ENCODE results near the gene RYR1. TPM values are rescaled to one million over a fixed set of nuclear protein-coding genes. Genes with fewer than 3 reads are reported as not detected.
"Not testable (repeated sequence)": the region's sequence is repeated elsewhere in the genome, so short reads cannot be mapped to it uniquely, and the experiment has no call there.

The RYR1 gene
- total RNA-seq, 1 donor from 2014 or later, result 4.5 TPM

DNA sequence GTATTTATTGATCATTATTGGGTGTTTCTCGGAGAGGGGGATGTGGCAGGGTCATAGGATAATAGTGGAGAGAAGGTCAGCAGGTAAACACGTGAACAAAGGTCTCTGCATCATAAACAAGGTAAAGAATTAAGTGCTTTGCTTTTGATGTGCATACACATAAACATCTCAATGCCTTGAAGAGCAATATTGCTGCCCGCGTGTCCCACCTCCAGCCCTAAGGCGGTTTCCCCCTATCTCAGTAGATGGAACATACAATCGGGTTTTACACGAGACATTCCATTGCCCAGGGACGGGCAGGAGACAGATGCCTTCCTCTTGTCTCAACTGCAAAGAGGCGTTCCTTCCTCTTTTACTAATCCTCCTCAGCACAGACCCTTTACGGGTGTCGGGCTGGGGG, 197.8 kb downstream of the RYR1 start:
- FAIRE-seq; DNase-seq (ENCODE audit: low spot score in 2 of 2): not testable (repeated sequence)

DNA sequence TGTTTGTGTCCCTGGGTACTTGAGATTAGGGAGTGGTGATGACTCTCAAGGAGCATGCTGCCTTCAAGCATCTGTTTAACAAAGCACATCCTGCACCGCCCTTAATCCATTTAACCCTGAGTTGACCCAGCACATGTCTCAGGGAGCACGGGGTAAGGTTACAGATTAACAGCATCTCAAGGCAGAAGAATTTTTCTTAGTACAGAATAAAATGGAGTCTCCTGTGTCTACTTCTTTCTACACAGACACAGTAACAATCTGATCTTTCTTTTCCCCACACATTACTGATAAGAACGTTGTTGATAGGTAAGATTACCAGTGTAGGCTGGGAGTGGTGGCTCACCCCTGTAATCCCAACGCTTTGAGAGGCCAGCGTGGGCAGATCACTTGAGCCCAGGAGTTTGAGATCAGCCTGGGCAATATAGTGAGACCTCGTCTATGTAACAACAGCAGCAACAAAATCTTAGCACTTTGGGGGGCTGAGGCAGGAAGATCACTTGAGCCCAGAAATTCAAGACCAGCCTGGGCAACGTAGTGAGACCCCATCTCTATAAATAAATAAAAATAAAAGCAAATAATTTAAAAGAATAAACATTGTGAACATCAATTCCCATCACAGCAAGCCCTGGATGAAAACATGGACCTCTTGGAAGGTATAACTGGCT, 198.5 kb downstream of the RYR1 start:
- FAIRE-seq; DNase-seq (ENCODE audit: low spot score in 2 of 2): not testable (repeated sequence)

DNA sequence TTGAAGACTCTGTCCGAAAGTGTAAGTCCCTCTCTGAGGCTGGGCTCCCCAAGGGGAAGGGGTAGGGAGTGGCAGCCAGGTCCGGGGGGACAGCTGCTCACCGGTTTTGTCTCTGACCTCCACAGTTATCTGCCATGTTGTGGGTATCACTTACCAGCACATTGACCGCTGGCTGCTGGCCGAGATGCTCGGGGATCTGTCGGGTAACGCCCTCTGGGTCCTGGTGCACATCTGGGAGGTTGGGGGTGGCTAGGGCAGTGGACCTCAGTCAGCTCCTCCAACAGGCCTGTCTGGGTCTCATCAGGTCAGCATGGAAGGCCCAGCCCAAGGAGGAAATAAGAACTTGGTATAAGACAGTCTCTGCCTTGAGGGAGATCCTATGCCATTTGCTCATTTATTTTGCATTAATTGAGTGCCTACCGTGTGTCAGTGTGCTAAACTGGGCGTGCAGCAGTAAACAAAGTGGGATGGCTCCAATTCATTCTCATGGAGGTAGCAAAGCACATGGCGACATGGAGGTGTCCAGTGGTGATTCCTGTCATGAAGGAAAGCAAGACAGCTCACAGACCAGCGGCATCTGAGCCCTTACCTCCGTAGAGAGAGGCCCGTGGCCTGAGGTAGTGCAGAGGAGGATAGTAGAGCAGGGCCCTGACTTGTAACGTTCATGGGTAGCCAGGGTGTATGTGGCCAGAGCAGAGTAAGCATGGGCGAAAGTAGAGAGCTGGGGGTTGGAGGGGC, 199.2 kb downstream of the RYR1 start:
- FAIRE-seq (no peak), DNase-seq (ENCODE audit: low spot score in 2 of 2) (no peak)

GRCh38 chr19:38634757-38635482, 201.4 kb downstream of the RYR1 start:
- FAIRE-seq, result no peak

GRCh38 chr19:38635483-38636399, 202.2 kb downstream of the RYR1 start:
- FAIRE-seq (no peak), DNase-seq (ENCODE audit: low spot score in 2 of 2) (no peak)

More at GRCh38 chr19:38634757-38635482, 201.4 kb downstream of the RYR1 start:
- peak in 1 of 2 donors; percentile 78 for DNase-seq (ENCODE audit: low spot score in 2 of 2)

Other genes with a start within 250 kb of the RYR1 start
- gene DPF1, start 209.5 kb upstream of the RYR1 start, total RNA-seq, result 39.9 TPM
- not detected for gene PPP1R14A, start 177.3 kb upstream of the RYR1 start, total RNA-seq
- 104 TPM for gene SPINT2, start 169.1 kb upstream of the RYR1 start, total RNA-seq
- 0.82 TPM for gene C19orf33, start 129.4 kb upstream of the RYR1 start, total RNA-seq
- gene YIF1B, start 117.7 kb upstream of the RYR1 start, total RNA-seq, result 32.6 TPM
- 0.41 TPM for gene KCNK6, start 113.8 kb upstream of the RYR1 start, total RNA-seq
- gene CATSPERG, start 97.9 kb upstream of the RYR1 start, total RNA-seq, result 4.9 TPM
- gene PSMD8, start 59.1 kb upstream of the RYR1 start, total RNA-seq, result 107 TPM
- gene GGN, start 45.7 kb upstream of the RYR1 start, total RNA-seq, result 0.82 TPM
- 1.6 TPM for gene SPRED3, start 45.0 kb upstream of the RYR1 start, total RNA-seq
- gene FAM98C, start 30.6 kb upstream of the RYR1 start, total RNA-seq, result 14.3 TPM
- gene RASGRP4, start 7.5 kb upstream of the RYR1 start, total RNA-seq, result under 0.01 TPM
- gene MAP4K1, start 184.3 kb downstream of the RYR1 start, total RNA-seq, result 1.2 TPM
- gene EIF3K, start 185.5 kb downstream of the RYR1 start, total RNA-seq, result 120 TPM
- gene ACTN4, start 214.0 kb downstream of the RYR1 start, total RNA-seq, result 50.1 TPM

Data from frontal cortex (tissue), 4 donors.